Brain microvascular endothelial cell (primary cell): Measurements from ENCODE around the gene HSD17B14.
"Not testable (repeated sequence)": the region's sequence is repeated elsewhere in the genome, so short reads cannot be mapped to it uniquely, and the experiment has no call there.

ENCODE experiments used
- DNase-seq: peaks from one replicate; pipeline ENCODE4 v3.0.0-alpha.2; 2020
- H3K27ac ChIP-seq: fragments of 250-450 bp; sonication (Bioruptor Pico); 2 replicates; pipeline ENCODE4 v1.5.1; 2020; ENCODE audit warnings: mild to moderate bottlenecking, moderate library complexity
- H3K27me3 ChIP-seq: fragments of 250-450 bp; sonication (Bioruptor Pico); replicated peaks from 2 replicates; pipeline ENCODE4 v1.5.1; 2020; ENCODE audit warnings: mild to moderate bottlenecking
- H3K36me3 ChIP-seq: fragments of 250-450 bp; sonication (Bioruptor Pico); replicated peaks from 2 replicates; pipeline ENCODE4 v1.5.1; 2020; ENCODE audit warnings: mild to moderate bottlenecking
- H3K4me3 ChIP-seq: 2 replicates; pipeline ENCODE4 v1.5.1; 2011; ENCODE audit warnings: low read depth, mild to moderate bottlenecking, control low read depth, low read length, moderate library complexity
- CTCF ChIP-seq: IDR thresholded peaks from 2 replicates; pipeline ENCODE4 v1.5.1; 2011; ENCODE audit warnings: low read depth, mild to moderate bottlenecking, moderate library complexity, low read length, control low read depth, inconsistent platforms; ENCODE audit errors: missing control alignments
- in situ Hi-C: cut with HindIII; loops from 2 replicates; pipeline ENCODE4 v1.10.0; 2017; ENCODE audit warnings: low sequenced_read_pairs, low pct_ligation_motif_present

HSD17B14 gene

GRCh38 chr19:48872884-48873475 lies 36.7 kb upstream of the HSD17B14 start:
- Histone ChIP-seq H3K36me3 (peaks cover 51% of the 10 kb centered on the region), H3K27me3 (no peaks in the 10 kb centered on the region), H3K4me3 (peak overlapping the region; percentile 100), H3K27ac (peak overlapping the region; percentile 100)
- DNase-seq: peak; percentile 96
- in situ Hi-C loops: no loop called here
- no peak for TF ChIP-seq CTCF

- peaks cover 45% of the 10 kb centered on the region for H3K36me3 ChIP-seq
- H3K4me3 ChIP-seq: peak within 1 kb of the TSS; percentile 100
- in situ Hi-C loops: no loop called here
- H3K27me3 ChIP-seq: no peaks in the 10 kb centered on the region
- no peak for TF ChIP-seq CTCF
- peak within 1 kb of the TSS; percentile 100 for H3K27ac ChIP-seq
- peak; percentile 98 for DNase-seq
Measured at GRCh38 chr19:48872182-48872883, 36.0 kb upstream of the HSD17B14 start, which contains the start of gene PPP1R15A. Gene PPP1R15A, plus strand, starts transcription at chr19:48872421. Its CDS starts 813 bp downstream, at chr19:48873234.

GRCh38 chr19:48871471-48872181 lies 35.3 kb upstream of the HSD17B14 start:
- Histone ChIP-seq H3K27ac (peak overlapping the region; percentile 15), H3K36me3 (peaks cover 38% of the 10 kb centered on the region), H3K4me3 (peak overlapping the region; percentile 30)
- in situ Hi-C loops, H3K27me3 ChIP-seq, DNase-seq: not testable (repeated sequence)

GRCh38 chr19:48870048-48870447 lies 33.8 kb upstream of the HSD17B14 start:
- peaks cover 25% of the 10 kb centered on the region for H3K36me3 ChIP-seq
- DNase-seq: no peak
- no peak overlapping the region for H3K4me3 ChIP-seq
- no peak overlapping the region for H3K27ac ChIP-seq
- H3K27me3 ChIP-seq: no peaks in the 10 kb centered on the region
- TF ChIP-seq CTCF: no peak
- in situ Hi-C loops: no loop called here

GRCh38 chr19:48868114-48868886 lies 32.0 kb upstream of the HSD17B14 start, which contains the start of gene PLEKHA4:
Gene PLEKHA4, minus strand, starts transcription at chr19:48868617. Its CDS starts 997 bp downstream, at chr19:48867620.
- in situ Hi-C loops: no loop called here
- DNase-seq: no peak
- Histone ChIP-seq H3K27ac (peak within 1 kb of the TSS; percentile 48), H3K27me3 (no peaks in the 10 kb centered on the region), H3K36me3 (peaks cover 10% of the 10 kb centered on the region), H3K4me3 (peak within 1 kb of the TSS; percentile 60)
- no peak for TF ChIP-seq CTCF
